ENCODE results near the gene RBM10. TPM values are rescaled to one million over a fixed set of nuclear protein-coding genes. Genes with fewer than 3 reads are reported as not detected.

Gene RBM10
- total RNA-seq, 1 experiment from 2014 or later = 55.8 TPM

- H4K91ac ChIP-seq (ENCODE audit: insufficient read length, low read depth, low read length) = no peak overlapping the region
- WGBS (ENCODE audit: extremely low coverage, insufficient read length, low lambda C conversion rate) = no CpG with 5 or more reads among the region's 16 CpGs
- no peak overlapping the region for H2BK5ac ChIP-seq (ENCODE audit: insufficient read length, low read length)
- H3K9me3 Mint-ChIP-seq = peaks cover 11 to 31% of the 10 kb centered on the region in 2 experiments
- peaks cover 27% of the 10 kb centered on the region; the same call in 1 of the 2 replicates for H3K79me2 ChIP-seq (ENCODE audit: insufficient read depth, low read length)
- peaks cover 15% of the 10 kb centered on the region for H3K23me2 ChIP-seq (ENCODE audit: insufficient read length, low read depth, low read length, poor library complexity, severe bottlenecking)
- TF ChIP-seq CTCF (conservative IDR thresholded peaks at IDR 0.05) = no peak
- no peaks in the 10 kb centered on the region for H3K9me3 ChIP-seq (ENCODE audit: control insufficient read depth, low read depth, low read length)
- no peak overlapping the region for H3K27ac ChIP-seq (ENCODE audit: insufficient read length, low read depth, low read length)
- no peak overlapping the region for H3K14ac ChIP-seq (ENCODE audit: insufficient read depth, low read length)
- no peak overlapping the region for H3K4ac ChIP-seq (ENCODE audit: low read depth, low read length)
- no peak overlapping the region for H4K8ac ChIP-seq (replicated peaks; ENCODE audit: insufficient read length, low read depth, low read length)
- H3K56ac ChIP-seq (ENCODE audit: insufficient read length, low read depth, low read length) = no peak overlapping the region
- H4K5ac ChIP-seq (ENCODE audit: insufficient read length, low read depth, low read length) = no peak overlapping the region
- no peak for DNase-seq
- no peak overlapping the region for H2BK120ac ChIP-seq (ENCODE audit: low read depth, low read length, poor library complexity, severe bottlenecking)
- peak overlapping the region; percentile 75 for H3K4me2 ChIP-seq (ENCODE audit: insufficient read depth, insufficient read length, low read length)
- H2BK15ac ChIP-seq (ENCODE audit: low read depth, low read length) = no peak overlapping the region
- H3K4me1 Mint-ChIP-seq = peaks cover 28 to 38% of the 10 kb centered on the region in 2 experiments
- H2AK5ac ChIP-seq (ENCODE audit: insufficient read length, low read length) = no peak overlapping the region
- peaks cover 1% of the 10 kb centered on the region for H3K27me3 Mint-ChIP-seq (ENCODE audit: low read depth)
- peak overlapping the region; percentile 82 to 95 for H3K4me3 Mint-ChIP-seq
- peaks cover 25 to 30% (median 26%) of the 10 kb centered on the region in 3 experiments for H3K36me3 Mint-ChIP-seq (ENCODE audit: insufficient read depth in 1 of 3, low read depth in 3 of 3)
- H2BK20ac ChIP-seq (ENCODE audit: low read depth, low read length, poor library complexity, severe bottlenecking) = no peak overlapping the region
- H3K23ac ChIP-seq (ENCODE audit: insufficient read length, low read depth, low read length) = no peak overlapping the region
- no peak overlapping the region for H3K18ac ChIP-seq (ENCODE audit: insufficient read length, low read depth, low read length)
- H3K27me3 ChIP-seq (ENCODE audit: insufficient read depth, low read length) = no peaks in the 10 kb centered on the region
- no peak overlapping the region for H2BK12ac ChIP-seq (ENCODE audit: insufficient read length, low read depth, low read length)
- peak overlapping the region; percentile 71 for H3K9ac ChIP-seq (ENCODE audit: extremely low read depth, insufficient read length, low read length)
- H3K27ac Mint-ChIP-seq = peak overlapping the region in 1 of 3 experiments; percentile 22; a peak in 1 of 7 replicates
- no peaks in the 10 kb centered on the region for H4K20me1 ChIP-seq (ENCODE audit: control insufficient read depth, insufficient read depth, insufficient read length)
- H2AFZ ChIP-seq (ENCODE audit: low read length) = no peak overlapping the region
- H3T11ph ChIP-seq (ENCODE audit: low read length) = no peak overlapping the region
- H3K4me1 ChIP-seq (ENCODE audit: insufficient read depth, low read length) = peaks cover 8% of the 10 kb centered on the region; the same call in 1 of the 2 replicates
- peaks cover 12% of the 10 kb centered on the region for H3K79me1 ChIP-seq (ENCODE audit: insufficient read depth, low read depth, low read length, poor library complexity, severe bottlenecking)
These were observed 46.9 kb downstream of the RBM10 start for GRCh38 chrX:47191806-47192401.
